ENCODE measurements around the gene PNMA8B.

DNA sequence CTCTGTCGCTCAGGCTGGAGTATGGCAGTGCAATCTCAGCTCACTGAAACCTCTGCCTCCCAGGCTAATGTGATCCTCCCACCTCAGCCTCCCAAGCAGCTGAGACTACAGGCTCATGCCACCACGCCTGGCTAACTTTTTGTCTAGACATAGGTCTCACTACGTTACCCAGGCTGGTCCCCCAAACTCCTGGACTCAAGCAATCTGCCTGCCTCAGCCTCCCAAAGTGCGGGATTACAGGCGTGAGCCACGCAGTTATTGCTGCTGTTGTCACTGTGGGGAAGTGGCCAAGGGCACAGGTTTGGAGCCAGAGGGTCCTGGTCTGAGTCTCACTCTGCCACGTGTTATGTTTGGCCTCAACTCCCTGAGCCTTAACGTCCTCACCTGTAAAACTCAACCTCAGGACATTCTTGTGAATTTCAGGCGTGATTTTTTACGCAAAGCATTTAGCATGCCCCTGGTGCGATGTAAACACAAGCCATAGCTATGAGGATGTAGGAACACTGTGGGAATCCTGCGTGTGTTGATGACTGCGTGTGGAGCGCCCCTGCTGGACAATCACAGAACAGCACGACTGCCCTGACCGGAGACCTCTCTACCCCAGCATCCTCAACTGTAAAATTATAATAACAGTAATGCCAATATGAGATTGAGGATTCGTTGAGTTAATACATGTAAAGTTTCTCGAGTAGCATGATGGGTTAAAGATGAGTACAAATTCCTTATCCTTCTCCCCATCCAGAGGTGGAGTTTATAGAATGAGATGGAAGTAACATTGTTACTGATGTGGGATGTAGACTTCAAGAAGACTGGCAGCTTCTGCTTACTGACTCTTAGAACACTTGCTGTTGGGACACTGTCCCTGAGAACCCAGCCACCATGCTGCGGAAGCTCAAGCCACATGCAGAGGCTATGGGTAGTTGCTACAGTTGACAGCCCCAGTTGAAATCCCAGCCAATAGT, 41.8 kb upstream of the PNMA8B start:
- TF ChIP-seq, protein P1, sequence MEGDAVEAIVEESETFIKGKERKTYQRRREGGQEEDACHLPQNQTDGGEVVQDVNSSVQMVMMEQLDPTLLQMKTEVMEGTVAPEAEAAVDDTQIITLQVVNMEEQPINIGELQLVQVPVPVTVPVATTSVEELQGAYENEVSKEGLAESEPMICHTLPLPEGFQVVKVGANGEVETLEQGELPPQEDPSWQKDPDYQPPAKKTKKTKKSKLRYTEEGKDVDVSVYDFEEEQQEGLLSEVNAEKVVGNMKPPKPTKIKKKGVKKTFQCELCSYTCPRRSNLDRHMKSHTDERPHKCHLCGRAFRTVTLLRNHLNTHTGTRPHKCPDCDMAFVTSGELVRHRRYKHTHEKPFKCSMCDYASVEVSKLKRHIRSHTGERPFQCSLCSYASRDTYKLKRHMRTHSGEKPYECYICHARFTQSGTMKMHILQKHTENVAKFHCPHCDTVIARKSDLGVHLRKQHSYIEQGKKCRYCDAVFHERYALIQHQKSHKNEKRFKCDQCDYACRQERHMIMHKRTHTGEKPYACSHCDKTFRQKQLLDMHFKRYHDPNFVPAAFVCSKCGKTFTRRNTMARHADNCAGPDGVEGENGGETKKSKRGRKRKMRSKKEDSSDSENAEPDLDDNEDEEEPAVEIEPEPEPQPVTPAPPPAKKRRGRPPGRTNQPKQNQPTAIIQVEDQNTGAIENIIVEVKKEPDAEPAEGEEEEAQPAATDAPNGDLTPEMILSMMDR (IDR thresholded peaks at IDR 0.05), result peak; percentile 66 to 93 (median 79)
- TF ChIP-seq POLR2AphosphoS5 (IDR thresholded peaks at IDR 0.05), result no peak

Measured in esophagus muscularis mucosa (tissue), 3 donors.